HG03460 (cell line): ENCODE measurements around the gene CDKL4.
"Not testable (repeated sequence)": the region's sequence is repeated elsewhere in the genome, so short reads cannot be mapped to it uniquely, and the experiment has no call there.

Experiments
- ATAC-seq: cut with Tn5 transposase; IDR thresholded peaks from one replicate; pipeline ENCODE4 v1.9.1; 2021; ENCODE audit not compliant: unreplicated experiment

CDKL4 gene

GRCh38 chr2:39179974-39180960 lies 63.5 kb downstream of the CDKL4 start:
- ATAC-seq, result no peak

GRCh38 chr2:39178756-39179155 lies 65.0 kb downstream of the CDKL4 start:
- no peak for ATAC-seq

GRCh38 chr2:39176997-39177396 lies 66.8 kb downstream of the CDKL4 start:
- ATAC-seq, result no peak

GRCh38 chr2:39175026-39175812 lies 68.6 kb downstream of the CDKL4 start:
- ATAC-seq, result no peak

GRCh38 chr2:39174022-39174421 lies 69.7 kb downstream of the CDKL4 start:
- ATAC-seq, result no peak

GRCh38 chr2:39172047-39172706 lies 71.6 kb downstream of the CDKL4 start:
- not testable (repeated sequence) for ATAC-seq

GRCh38 chr2:39171621-39172020 lies 72.1 kb downstream of the CDKL4 start:
- no peak for ATAC-seq

- no peak for ATAC-seq
Measured at GRCh38 chr2:39164089-39164488, 79.7 kb downstream of the CDKL4 start.

- ATAC-seq, result no peak
Measured at GRCh38 chr2:39160982-39161381, 82.8 kb downstream of the CDKL4 start.

GRCh38 chr2:39159283-39159682 lies 84.5 kb downstream of the CDKL4 start:
- ATAC-seq, result no peak

GRCh38 chr2:39158351-39158750 lies 85.4 kb downstream of the CDKL4 start:
- ATAC-seq, result no peak

GRCh38 chr2:39156846-39157245 lies 86.9 kb downstream of the CDKL4 start:
- no peak for ATAC-seq

- ATAC-seq, result no peak
Measured at GRCh38 chr2:39156107-39156506, 87.7 kb downstream of the CDKL4 start.

GRCh38 chr2:39155573-39155972 lies 88.2 kb downstream of the CDKL4 start:
- not testable (repeated sequence) for ATAC-seq

GRCh38 chr2:39154944-39155343 lies 88.8 kb downstream of the CDKL4 start:
- ATAC-seq, result no peak

- no peak for ATAC-seq
Measured at GRCh38 chr2:39153312-39153711, 90.5 kb downstream of the CDKL4 start.

GRCh38 chr2:39152504-39152903 lies 91.3 kb downstream of the CDKL4 start:
- no peak for ATAC-seq

- ATAC-seq, result no peak
Measured at GRCh38 chr2:39150890-39151497, 92.8 kb downstream of the CDKL4 start.

GRCh38 chr2:39150102-39150562 lies 93.6 kb downstream of the CDKL4 start:
- ATAC-seq, result no peak

- no peak for ATAC-seq
Measured at GRCh38 chr2:39146630-39147029, 97.1 kb downstream of the CDKL4 start.

- no peak for ATAC-seq
Measured at GRCh38 chr2:39145906-39146421, 97.8 kb downstream of the CDKL4 start.
